Measurements from ENCODE around the gene SEMA3B.
"Not testable (repeated sequence)": the region's sequence is repeated elsewhere in the genome, so short reads cannot be mapped to it uniquely, and the experiment has no call there.

The SEMA3B gene

GRCh38 chr3:50312041-50312440 lies 43.1 kb downstream of the SEMA3B start:
- DNase-seq (ENCODE audit: low spot score); FAIRE-seq: not testable (repeated sequence)

- FAIRE-seq (no peak), DNase-seq (ENCODE audit: low spot score) (no peak)
Measured at GRCh38 chr3:50314342-50314741, 45.4 kb downstream of the SEMA3B start.

GRCh38 chr3:50314816-50315215 lies 45.9 kb downstream of the SEMA3B start:
- DNase-seq (ENCODE audit: low spot score) (no peak), FAIRE-seq (no peak)

- DNase-seq (ENCODE audit: low spot score) = peak; percentile 75
- peak; percentile 62 for FAIRE-seq
Measured at GRCh38 chr3:50316657-50317242, 47.8 kb downstream of the SEMA3B start.

- DNase-seq (ENCODE audit: low spot score) = no peak
- no peak for FAIRE-seq
Measured at GRCh38 chr3:50317300-50317699, 48.4 kb downstream of the SEMA3B start.

GRCh38 chr3:50318163-50318562 lies 49.2 kb downstream of the SEMA3B start:
- FAIRE-seq (no peak), DNase-seq (ENCODE audit: low spot score) (no peak)

GRCh38 chr3:50318615-50319014 lies 49.7 kb downstream of the SEMA3B start:
- no peak for FAIRE-seq
- no peak for DNase-seq (ENCODE audit: low spot score)

- FAIRE-seq (no peak), DNase-seq (ENCODE audit: low spot score) (no peak)
Measured at GRCh38 chr3:50319181-50319893, 50.4 kb downstream of the SEMA3B start.

- DNase-seq (ENCODE audit: low spot score) (no peak), FAIRE-seq (no peak)
Measured at GRCh38 chr3:50319894-50320625, 51.1 kb downstream of the SEMA3B start.

- DNase-seq (ENCODE audit: low spot score) (peak; percentile 34), FAIRE-seq (no peak)
Measured at GRCh38 chr3:50320853-50321335, 51.9 kb downstream of the SEMA3B start.

- FAIRE-seq (no peak), DNase-seq (ENCODE audit: low spot score) (peak; percentile 63)
Measured at GRCh38 chr3:50321336-50322114, 52.6 kb downstream of the SEMA3B start.

- no peak for FAIRE-seq
Measured at GRCh38 chr3:50322115-50322385, 53.1 kb downstream of the SEMA3B start.

GRCh38 chr3:50322386-50323091 lies 53.6 kb downstream of the SEMA3B start, which contains the start of gene HYAL2:
Gene HYAL2, minus strand, starts transcription at chr3:50322745. Its CDS starts 2,256 bp downstream, at chr3:50320489.
- FAIRE-seq (no peak), DNase-seq (ENCODE audit: low spot score) (no peak)

More at GRCh38 chr3:50322115-50322385, 53.1 kb downstream of the SEMA3B start:
- no peak for DNase-seq (ENCODE audit: low spot score)

GRCh38 chr3:50323092-50323600 lies 54.2 kb downstream of the SEMA3B start:
- FAIRE-seq (no peak), DNase-seq (ENCODE audit: low spot score) (no peak)

GRCh38 chr3:50323614-50324199 lies 54.8 kb downstream of the SEMA3B start:
- no peak for DNase-seq (ENCODE audit: low spot score)
- FAIRE-seq = no peak

GRCh38 chr3:50324351-50325112 lies 55.6 kb downstream of the SEMA3B start:
- FAIRE-seq (no peak), DNase-seq (ENCODE audit: low spot score) (peak; percentile 51)

- no peak for FAIRE-seq
- no peak for DNase-seq (ENCODE audit: low spot score)
Measured at GRCh38 chr3:50325113-50325480, 56.1 kb downstream of the SEMA3B start.

GRCh38 chr3:50325497-50326181 lies 56.7 kb downstream of the SEMA3B start:
- no peak for FAIRE-seq

GRCh38 chr3:50326182-50326541 lies 57.2 kb downstream of the SEMA3B start:
- FAIRE-seq = no peak
- no peak for DNase-seq (ENCODE audit: low spot score)

More at GRCh38 chr3:50325497-50326181, 56.7 kb downstream of the SEMA3B start:
- no peak for DNase-seq (ENCODE audit: low spot score)

All from RCC 7860 (cell line).